Activated CD4-positive, alpha-beta memory T cell treated with anti-CD3 and anti-CD28 coated beads, Interleukin-2, amount 10 ng/mL, durations not matched to agents 7 days and 5 days (primary cell): Measurements from ENCODE around the gene SPRED3. TPM values are rescaled to one million over a fixed set of nuclear protein-coding genes. Genes with fewer than 3 reads are reported as not detected.
"Not testable (repeated sequence)": the region's sequence is repeated elsewhere in the genome, so short reads cannot be mapped to it uniquely, and the experiment has no call there.

Experiments used
- CTCF ChIA-PET: fragments of 350-600 bp; sonication (Branson Sonifier 250); formaldehyde crosslinking; loops from one replicate; lab custom pipeline; 2021; ENCODE audit warnings: antibody characterized with exemption, inconsistent platforms; lab: Charles Lee
- POLR2A ChIA-PET: fragments of 350-600 bp; sonication (Branson Sonifier 250); formaldehyde crosslinking; loops from one replicate; lab custom pipeline; 2021; ENCODE audit warnings: antibody characterized with exemption; lab: Charles Lee
- DNase-seq: peaks from one replicate; pipeline ENCODE4 v3.0.0-alpha.2; 2020
- H3K27ac Mint-ChIP-seq: one replicate; pipeline ENCODE4 v1.8.0; 2021; ENCODE audit warnings: mild to moderate bottlenecking, mixed read lengths
- H3K27me3 Mint-ChIP-seq: one replicate; pipeline ENCODE4 v1.8.0; 2021; ENCODE audit warnings: mixed read lengths
- H3K36me3 Mint-ChIP-seq: one replicate; pipeline ENCODE4 v1.8.0; 2021; ENCODE audit warnings: low read depth, mixed read lengths
- H3K4me1 Mint-ChIP-seq: one replicate; pipeline ENCODE4 v1.8.0; 2021; ENCODE audit warnings: mixed read lengths
- H3K4me3 Mint-ChIP-seq: one replicate; pipeline ENCODE4 v1.8.0; 2021; ENCODE audit warnings: mild to moderate bottlenecking, mixed read lengths
- H3K9me3 Mint-ChIP-seq: one replicate; pipeline ENCODE4 v1.8.0; 2021; ENCODE audit warnings: mixed read lengths
- total RNA-seq, 2 experiments: library from RNA; stranded (reverse); gene quantifications; one replicate each; pipeline ENCODE4 v1.2.3, GENCODE V29; 2021

Gene SPRED3
- total RNA-seq, 2 experiments from 2014 or later: 2.1 to 3.8 TPM

DNA sequence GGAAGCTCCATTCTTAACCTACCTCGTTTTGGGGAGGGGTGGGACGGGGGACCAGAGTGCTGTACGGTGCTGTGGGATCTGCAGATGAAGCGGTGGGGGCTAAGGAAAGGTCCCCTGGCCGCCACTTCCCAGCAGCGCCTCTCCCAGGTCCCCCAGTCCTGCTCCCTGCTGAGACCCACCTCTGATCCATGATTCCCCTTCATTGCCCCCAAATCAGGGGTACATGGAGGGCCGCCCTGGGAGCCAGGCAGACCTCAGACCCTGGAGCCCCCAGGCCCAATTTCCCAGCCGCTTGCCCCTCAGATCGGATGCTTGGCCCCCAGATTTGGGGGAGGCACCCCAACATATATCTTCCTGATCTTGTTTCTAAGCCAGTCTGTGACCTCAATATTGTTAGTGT, 10.6 kb downstream of the SPRED3 start:
- peaks cover 6% of the 10 kb centered on the region for H3K27me3 Mint-ChIP-seq
- peaks cover 3% of the 10 kb centered on the region for H3K36me3 Mint-ChIP-seq
- ChIA-PET POLR2A (interaction anchor here (0.6 kb wide), 1 partner anchor 327 kb away, joined by 4 read pairs; no protein-coding TSS in a partner anchor), CTCF (no interaction called here)
- DNase-seq: no peak
- H3K4me3 Mint-ChIP-seq: no peak overlapping the region
- H3K4me1 Mint-ChIP-seq: peaks cover 35% of the 10 kb centered on the region
- no peaks in the 10 kb centered on the region for H3K9me3 Mint-ChIP-seq
- peak overlapping the region; percentile 21 for H3K27ac Mint-ChIP-seq

DNA sequence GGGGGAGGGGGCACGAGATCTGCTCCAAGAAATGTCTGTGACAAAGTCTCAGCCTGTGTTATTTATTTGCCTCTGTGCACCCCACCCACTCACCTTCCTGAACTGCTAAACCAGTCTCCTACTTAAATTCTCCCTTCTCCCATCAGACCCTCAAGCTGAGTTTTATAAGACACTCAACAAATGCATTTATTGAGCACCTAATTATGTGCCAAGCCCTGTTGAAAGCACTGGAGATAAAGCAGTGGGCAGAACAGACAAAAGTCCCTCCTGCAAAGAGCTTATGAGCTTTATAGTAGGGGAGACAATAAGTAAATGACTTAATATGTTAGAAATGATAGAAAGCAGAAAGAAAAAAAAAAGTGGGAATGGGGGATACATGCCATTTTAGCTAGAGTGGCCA, 11.0 kb downstream of the SPRED3 start:
- Mint-ChIP-seq H3K36me3 (peaks cover 3% of the 10 kb centered on the region), H3K27ac (peak overlapping the region; percentile 21), H3K4me3 (no peak overlapping the region), H3K4me1 (peaks cover 35% of the 10 kb centered on the region), H3K27me3 (peaks cover 6% of the 10 kb centered on the region), H3K9me3 (no peaks in the 10 kb centered on the region)
- CTCF ChIA-PET: no interaction called here
- POLR2A ChIA-PET: interaction anchor here (0.6 to 1.2 kb wide), 2 partner anchors 25 to 326 kb away, joined by 4 to 5 read pairs; partner anchors contain the start of gene PSMD8
- DNase-seq: no peak

- peaks cover 33% of the 10 kb centered on the region for H3K4me1 Mint-ChIP-seq
- no peaks in the 10 kb centered on the region for H3K9me3 Mint-ChIP-seq
- no peak overlapping the region for H3K4me3 Mint-ChIP-seq
- DNase-seq: no peak
- ChIA-PET CTCF (no interaction called here), POLR2A (interaction anchor here (1.2 kb wide), 1 partner anchor 26 kb away, joined by 5 read pairs; the partner anchor contains the start of gene PSMD8)
- peaks cover 5% of the 10 kb centered on the region for H3K36me3 Mint-ChIP-seq
- peaks cover 6% of the 10 kb centered on the region for H3K27me3 Mint-ChIP-seq
- H3K27ac Mint-ChIP-seq: no peak overlapping the region
Measured at GRCh38 chr19:38400361-38400760, 11.9 kb downstream of the SPRED3 start.

DNA sequence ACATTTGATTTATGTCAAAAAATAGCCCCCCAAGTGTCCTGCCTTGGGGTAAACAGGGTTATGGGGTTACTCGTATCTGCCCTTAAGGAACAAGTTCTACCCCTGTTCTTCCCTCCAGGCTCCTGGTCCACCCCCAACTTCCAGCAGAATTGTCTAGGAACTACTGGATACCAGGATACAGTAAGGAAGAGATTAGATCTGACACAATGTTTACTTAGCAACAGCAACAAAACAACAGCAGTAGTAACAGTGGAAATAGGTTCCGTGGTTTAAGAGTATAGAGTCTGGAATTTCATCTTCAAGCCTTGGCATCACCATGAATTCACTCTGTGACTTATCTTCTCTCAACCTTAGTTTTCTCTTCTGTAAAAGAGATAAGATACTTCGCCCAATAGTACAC, 12.7 kb downstream of the SPRED3 start:
- Mint-ChIP-seq H3K4me3 (no peak overlapping the region), H3K27me3 (peaks cover 6% of the 10 kb centered on the region), H3K27ac (no peak overlapping the region), H3K36me3 (peaks cover 8% of the 10 kb centered on the region), H3K4me1 (peaks cover 34% of the 10 kb centered on the region), H3K9me3 (no peaks in the 10 kb centered on the region)
- ChIA-PET CTCF (no interaction called here), POLR2A (interaction anchor here (2.3 to 4.2 kb wide), 2 partner anchors 13 to 27 kb away, joined by 17 to 31 read pairs; partner anchors contain the start of genes GGN, PSMD8 and SPRED3)
- no peak for DNase-seq

DNA sequence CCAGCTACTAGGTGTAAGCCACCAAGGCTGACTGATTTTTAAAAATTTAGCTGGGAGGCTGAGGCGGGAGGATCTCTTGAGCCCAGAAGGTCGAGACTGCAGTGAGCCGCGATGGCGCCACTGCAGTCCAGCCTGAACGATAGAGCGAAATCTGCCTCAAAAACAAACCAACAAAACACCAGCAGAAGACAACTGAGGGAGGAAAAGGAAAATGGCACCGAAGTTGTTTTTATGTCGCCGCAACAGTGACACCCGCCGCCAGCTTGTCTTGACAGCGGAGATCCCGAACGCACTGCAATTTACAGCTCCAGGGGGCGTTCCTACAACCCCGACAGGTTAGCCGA, 14.1 kb downstream of the SPRED3 start:
- peaks cover 26% of the 10 kb centered on the region for H3K4me1 Mint-ChIP-seq
- ChIA-PET POLR2A (interaction anchor here (0.6 to 4.2 kb wide), 23 partner anchors 9 to 925 kb away, joined by 3 to 35 read pairs (median 6); partner anchors contain the start of genes ACTN4, CATSPERG, EIF3K and GGN), CTCF (interaction anchor here (0.6 to 3.8 kb wide), 76 partner anchors 8 to 550 kb away, joined by 3 to 60 read pairs (median 4); partner anchors contain the start of genes ACTN4, CATSPERG, ECH1 and EIF3K)
- H3K36me3 Mint-ChIP-seq: peaks cover 12% of the 10 kb centered on the region
- no peaks in the 10 kb centered on the region for H3K9me3 Mint-ChIP-seq
- H3K27me3 Mint-ChIP-seq: peaks cover 6% of the 10 kb centered on the region
- H3K4me3 Mint-ChIP-seq: peak overlapping the region; percentile 93
- H3K27ac Mint-ChIP-seq: peak overlapping the region; percentile 92
- no peak for DNase-seq

- Mint-ChIP-seq H3K27me3 (peaks cover 6% of the 10 kb centered on the region), H3K4me1 (peaks cover 26% of the 10 kb centered on the region), H3K9me3 (no peaks in the 10 kb centered on the region), H3K27ac (peak within 1 kb of the TSS; percentile 92), H3K4me3 (peak within 1 kb of the TSS; percentile 93), H3K36me3 (peaks cover 16% of the 10 kb centered on the region)
- ChIA-PET POLR2A (interaction anchor here (0.6 to 4.2 kb wide), 26 partner anchors 9 to 924 kb away, joined by 3 to 35 read pairs (median 6); partner anchors contain the start of genes ACTN4, CATSPERG, EIF3K and GGN), CTCF (interaction anchor here (0.5 to 3.8 kb wide), 78 partner anchors 9 to 549 kb away, joined by 3 to 60 read pairs (median 4); partner anchors contain the start of genes ACTN4, CATSPERG, ECH1 and EIF3K)
- DNase-seq: peak; percentile 98
Measured at GRCh38 chr19:38402967-38403674, 14.6 kb downstream of the SPRED3 start, which contains the start of gene FAM98C. Gene FAM98C (plus strand): TSS chr19:38403093. CDS start chr19:38403154, 61 bp downstream.

DNA sequence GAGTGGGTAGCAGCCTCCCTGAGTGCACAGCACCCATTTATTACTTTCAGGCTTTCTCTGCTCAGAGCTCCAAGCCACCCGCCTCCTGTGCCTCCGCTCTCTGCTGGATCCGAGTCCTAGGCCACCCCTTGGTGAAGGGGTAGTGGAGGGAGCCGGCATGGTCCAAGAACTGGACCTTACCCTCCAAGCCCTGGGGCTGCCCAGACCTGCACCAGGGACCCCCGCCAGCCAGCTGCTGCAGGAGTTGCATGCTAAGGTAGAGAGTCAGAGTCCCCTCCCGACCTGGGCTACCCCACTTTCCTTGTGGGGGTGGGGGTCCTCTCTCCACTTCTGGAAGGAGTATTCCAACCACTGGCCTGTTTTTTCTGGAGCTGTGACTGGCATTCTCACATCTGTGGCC, 16.4 kb downstream of the SPRED3 start:
- Mint-ChIP-seq H3K27me3 (no peaks in the 10 kb centered on the region), H3K4me1 (peaks cover 26% of the 10 kb centered on the region), H3K36me3 (peaks cover 30% of the 10 kb centered on the region), H3K9me3 (no peaks in the 10 kb centered on the region), H3K27ac (peak overlapping the region; percentile 56), H3K4me3 (peak overlapping the region; percentile 93)
- ChIA-PET POLR2A (interaction anchor here (0.8 to 4.2 kb wide), 7 partner anchors 10 to 526 kb away, joined by 3 to 35 read pairs (median 12); partner anchors contain the start of genes MRPS12, PSMD8, RASGRP4 and SARS2), CTCF (interaction anchor here (1.2 to 3.8 kb wide), 3 partner anchors 39 to 525 kb away, joined by 3 to 54 read pairs (median 5); partner anchors contain the start of genes MRPS12 and SARS2)
- DNase-seq: no peak

GRCh38 chr19:38405276-38405675, 16.8 kb downstream of the SPRED3 start:
- Mint-ChIP-seq H3K9me3 (no peaks in the 10 kb centered on the region), H3K27ac (peak overlapping the region; percentile 56), H3K4me1 (peaks cover 26% of the 10 kb centered on the region), H3K27me3 (no peaks in the 10 kb centered on the region), H3K4me3 (no peak overlapping the region), H3K36me3 (peaks cover 33% of the 10 kb centered on the region)
- DNase-seq: no peak
- ChIA-PET POLR2A (interaction anchor here (0.8 to 4.2 kb wide), 5 partner anchors 11 to 31 kb away, joined by 3 to 35 read pairs (median 12); partner anchors contain the start of genes PSMD8 and RASGRP4), CTCF (interaction anchor here (1.2 to 3.8 kb wide), 3 partner anchors 38 to 525 kb away, joined by 3 to 54 read pairs (median 5); partner anchors contain the start of genes MRPS12 and SARS2)

DNA sequence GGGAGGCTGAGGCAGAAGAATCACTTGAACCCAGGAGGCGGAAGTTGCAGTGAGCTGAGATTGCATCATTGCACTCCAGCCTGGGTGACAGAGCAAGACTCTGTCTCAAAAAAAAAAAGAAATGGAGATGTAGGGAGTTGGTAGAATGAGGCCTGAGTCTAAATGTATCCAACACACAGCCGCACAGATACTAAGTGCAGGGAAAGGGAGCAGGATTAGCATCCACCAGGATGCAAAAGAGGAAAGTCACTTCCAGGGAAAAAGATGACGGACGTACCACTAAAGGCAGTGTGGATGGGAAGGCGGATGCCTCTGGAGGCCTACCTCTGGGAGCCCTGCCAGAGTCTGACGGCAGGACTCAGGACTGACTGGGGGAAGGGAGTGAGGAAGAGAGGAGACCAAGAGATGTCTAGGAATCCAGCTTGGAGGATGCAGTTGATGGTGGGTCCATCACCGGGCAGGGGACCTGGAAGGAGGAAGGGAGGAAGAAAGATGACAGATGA, 21.2 kb downstream of the SPRED3 start:
- DNase-seq: no peak
- Mint-ChIP-seq H3K4me1 (peaks cover 6% of the 10 kb centered on the region), H3K9me3 (no peaks in the 10 kb centered on the region), H3K4me3 (no peak overlapping the region), H3K36me3 (peaks cover 42% of the 10 kb centered on the region), H3K27me3 (no peaks in the 10 kb centered on the region), H3K27ac (no peak overlapping the region)
- ChIA-PET POLR2A (interaction anchor here (1.1 kb wide), 1 partner anchor 14 kb away, joined by 5 read pairs; no protein-coding TSS in a partner anchor), CTCF (interaction anchor here (0.7 kb wide), 1 partner anchor 278 kb away, joined by 3 read pairs; no protein-coding TSS in a partner anchor)

DNA sequence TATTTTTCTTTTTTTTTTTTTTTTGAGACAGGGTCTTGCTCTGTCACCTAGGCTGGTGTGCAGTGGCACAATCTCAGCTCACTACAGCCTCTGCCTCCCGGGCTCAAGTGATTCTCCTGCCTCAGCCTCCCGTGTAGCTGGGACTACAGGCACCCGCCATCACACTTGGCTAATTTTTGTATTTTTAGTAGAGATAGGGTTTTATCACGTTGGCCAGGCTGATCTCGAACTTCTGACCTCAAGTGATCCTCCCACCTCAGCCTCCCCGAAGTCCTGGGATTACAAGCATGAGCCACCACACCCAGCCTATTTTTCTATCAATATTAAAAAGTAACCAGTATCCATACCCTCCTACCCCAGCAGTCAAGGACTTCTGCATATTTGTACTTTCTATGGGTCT, 21.9 kb downstream of the SPRED3 start:
- H3K9me3 Mint-ChIP-seq, POLR2A ChIA-PET, H3K4me1 Mint-ChIP-seq, H3K27ac Mint-ChIP-seq, H3K27me3 Mint-ChIP-seq, DNase-seq, H3K4me3 Mint-ChIP-seq: not testable (repeated sequence)
- CTCF ChIA-PET: interaction anchor here (0.7 kb wide), 1 partner anchor 277 kb away, joined by 3 read pairs; no protein-coding TSS in a partner anchor
- peaks cover 39% of the 10 kb centered on the region for H3K36me3 Mint-ChIP-seq

GRCh38 chr19:38411041-38411712, 22.7 kb downstream of the SPRED3 start:
- no peak overlapping the region for H3K4me3 Mint-ChIP-seq
- no peak overlapping the region for H3K27ac Mint-ChIP-seq
- H3K4me1 Mint-ChIP-seq: no peaks in the 10 kb centered on the region
- no peaks in the 10 kb centered on the region for H3K27me3 Mint-ChIP-seq
- H3K9me3 Mint-ChIP-seq: no peaks in the 10 kb centered on the region
- CTCF ChIA-PET: no interaction called here
- H3K36me3 Mint-ChIP-seq: peaks cover 37% of the 10 kb centered on the region
- no peak for DNase-seq
- POLR2A ChIA-PET: interaction anchor here (1.6 kb wide), 1 partner anchor 8 kb away, joined by 4 read pairs; the partner anchor contains the start of gene FAM98C

DNA sequence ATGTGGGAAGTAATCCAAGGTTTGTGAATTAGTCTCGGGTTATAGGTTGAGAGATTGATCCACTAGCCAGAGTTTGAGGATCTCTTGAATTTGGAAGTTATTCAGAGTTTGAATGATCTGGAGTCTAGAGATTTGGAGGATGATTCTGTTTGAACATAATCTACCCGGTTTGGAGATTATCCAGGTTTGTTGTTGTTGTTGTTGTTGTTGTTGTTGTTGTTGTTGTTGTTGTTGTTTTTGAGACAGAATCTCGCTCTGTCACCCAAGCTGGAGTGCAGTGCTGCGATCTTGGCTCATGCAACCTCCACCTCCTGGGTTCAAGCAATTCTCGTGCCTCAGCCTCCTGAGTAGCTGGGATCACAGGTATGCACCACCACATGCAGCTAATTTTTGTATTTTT, 23.4 kb downstream of the SPRED3 start:
- H3K27ac Mint-ChIP-seq, H3K9me3 Mint-ChIP-seq, H3K27me3 Mint-ChIP-seq, H3K4me1 Mint-ChIP-seq, DNase-seq, H3K4me3 Mint-ChIP-seq: not testable (repeated sequence)
- CTCF ChIA-PET: interaction anchor here (2.9 kb wide), 1 partner anchor 9 kb away, joined by 16 read pairs; the partner anchor contains the start of gene FAM98C
- POLR2A ChIA-PET: interaction anchor here (1.6 kb wide), 1 partner anchor 9 kb away, joined by 4 read pairs; the partner anchor contains the start of gene FAM98C
- H3K36me3 Mint-ChIP-seq: peaks cover 41% of the 10 kb centered on the region
